MM.1S (cell line): ENCODE measurements around the gene CAPN15.
"Not testable (repeated sequence)": the region's sequence is repeated elsewhere in the genome, so short reads cannot be mapped to it uniquely, and the experiment has no call there.

Experiments used
- DNase-seq: peaks from one replicate; pipeline ENCODE4 v3.0.0-alpha.2; 2015
- H2AFZ ChIP-seq: fragments of 300-600 bp; sonication (generic); 2 replicates; pipeline ENCODE4 v1.6.0; 2016; ENCODE audit warnings: antibody characterized with exemption, low read length
- H3F3A ChIP-seq: fragments of 300-600 bp; sonication (generic); 2 replicates; pipeline ENCODE4 v1.6.1; 2016; ENCODE audit warnings: mild to moderate bottlenecking, antibody characterized with exemption, low read length, moderate library complexity, mixed read lengths; ENCODE audit not compliant: insufficient read depth
- H3K27ac ChIP-seq: fragments of 300-600 bp; sonication (generic); 2 replicates; pipeline ENCODE4 v1.5.1; 2016; ENCODE audit warnings: mild to moderate bottlenecking, low read length
- H3K27me3 ChIP-seq: fragments of 300-600 bp; sonication (generic); replicated peaks from 2 replicates; pipeline ENCODE4 v1.6.0; 2016; ENCODE audit warnings: low read length; ENCODE audit not compliant: insufficient read depth
- H3K36me3 ChIP-seq: fragments of 300-600 bp; sonication (generic); replicated peaks from 2 replicates; pipeline ENCODE4 v1.6.1; 2016; ENCODE audit warnings: mild to moderate bottlenecking, low read length, mixed read lengths; ENCODE audit not compliant: insufficient read depth
- H3K4me1 ChIP-seq: fragments of 300-600 bp; sonication (generic); 2 replicates; pipeline ENCODE4 v1.6.1; 2016; ENCODE audit warnings: low read length, mixed read lengths
- H3K4me2 ChIP-seq: fragments of 300-600 bp; sonication (generic); 2 replicates; pipeline ENCODE4 v1.6.0; 2016; ENCODE audit warnings: low read depth, low read length
- H3K4me3 ChIP-seq: fragments of 300-600 bp; sonication (generic); 2 replicates; pipeline ENCODE4 v1.5.1; 2016; ENCODE audit warnings: low read length, mixed read lengths
- H3K79me2 ChIP-seq: fragments of 300-600 bp; sonication (generic); 2 replicates; pipeline ENCODE4 v1.6.1; 2016; ENCODE audit warnings: mixed run types, low read length, mixed read lengths
- H3K9ac ChIP-seq: fragments of 300-600 bp; sonication (generic); 2 replicates; pipeline ENCODE4 v1.6.1; 2016; ENCODE audit warnings: low read length, mixed read lengths
- H3K9me2 ChIP-seq: fragments of 300-600 bp; sonication (generic); replicated peaks from 2 replicates; pipeline ENCODE4 v1.6.1; 2016; ENCODE audit warnings: mild to moderate bottlenecking, low read length, mixed read lengths; ENCODE audit not compliant: insufficient read depth
- H3K9me3 ChIP-seq: fragments of 300-600 bp; sonication (generic); replicated peaks from 2 replicates; pipeline ENCODE4 v1.6.1; 2016; ENCODE audit warnings: mild to moderate bottlenecking, low read length, mixed read lengths; ENCODE audit not compliant: insufficient read depth
- H4K20me1 ChIP-seq: fragments of 300-600 bp; sonication (generic); 2 replicates; pipeline ENCODE4 v1.6.1; 2016; ENCODE audit warnings: mild to moderate bottlenecking, low read length, moderate library complexity, mixed read lengths; ENCODE audit not compliant: insufficient read depth
- CTCF ChIP-seq: fragments of 300-600 bp; sonication (generic); IDR thresholded peaks from 2 replicates; pipeline ENCODE4 v1.5.1; 2016; ENCODE audit warnings: antibody characterized with exemption, low read length, mixed read lengths
- EZH2 ChIP-seq: fragments of 300-600 bp; sonication (generic); optimal IDR thresholded peaks from 2 replicates; pipeline ENCODE3; 2017; ENCODE audit warnings: low read depth, mild to moderate bottlenecking, antibody characterized with exemption, low read length, mixed read lengths
- EZH2phosphoT487 ChIP-seq: fragments of 300-600 bp; sonication (generic); IDR thresholded peaks from 2 replicates; pipeline ENCODE4 v1.6.1; 2018; ENCODE audit warnings: antibody characterized with exemption, low read length

The CAPN15 gene

GRCh38 chr16:527015-527903 is at the start of gene CAPN15:
Gene CAPN15 (plus strand): TSS chr16:527712. CDS start chr16:546839, 19,127 bp downstream.
- Histone ChIP-seq H3K79me2 (peaks cover 65% of the 10 kb centered on the region), H4K20me1 (peaks cover 6% of the 10 kb centered on the region; the same call in 1 of the 2 replicates), H3K9me2 (no peaks in the 10 kb centered on the region), H3F3A (no peaks in the 10 kb centered on the region), H2AFZ (peak within 1 kb of the TSS; percentile 73), H3K36me3 (no peaks in the 10 kb centered on the region), H3K4me2 (peak within 1 kb of the TSS; percentile 98), H3K9me3 (no peaks in the 10 kb centered on the region), H3K9ac (peak within 1 kb of the TSS; percentile 83), H3K4me3 (peak within 1 kb of the TSS; percentile 88), H3K4me1 (peaks cover 5% of the 10 kb centered on the region; the same call in 1 of the 2 replicates), H3K27ac (peak within 1 kb of the TSS; percentile 80), H3K27me3 (no peaks in the 10 kb centered on the region)
- peak; percentile 88 for DNase-seq
- TF ChIP-seq EZH2: no peak
- no peak for TF ChIP-seq EZH2phosphoT487
- TF ChIP-seq CTCF: no peak

- H3K79me2 ChIP-seq, H3F3A ChIP-seq, H3K9me2 ChIP-seq, H3K36me3 ChIP-seq, DNase-seq, H3K27ac ChIP-seq, H3K4me1 ChIP-seq, H3K27me3 ChIP-seq, H3K4me2 ChIP-seq, H4K20me1 ChIP-seq, H3K9me3 ChIP-seq, H3K4me3 ChIP-seq, H2AFZ ChIP-seq, H3K9ac ChIP-seq: not testable (repeated sequence)
These were observed 49.2 kb upstream of the CAPN15 start for GRCh38 chr16:478287-478686.

- H4K20me1 ChIP-seq: no peaks in the 10 kb centered on the region
These were observed 44.9 kb upstream of the CAPN15 start for GRCh38 chr16:482468-483185.

More at GRCh38 chr16:482468-483185, 44.9 kb upstream of the CAPN15 start:
- Histone ChIP-seq H3K4me1 (no peaks in the 10 kb centered on the region), H3K9me3 (no peaks in the 10 kb centered on the region), H3K36me3 (no peaks in the 10 kb centered on the region), H3F3A (no peaks in the 10 kb centered on the region), H3K9me2 (no peaks in the 10 kb centered on the region), H3K4me3 (no peak overlapping the region), H3K9ac (no peak overlapping the region), H3K79me2 (no peaks in the 10 kb centered on the region), H3K4me2 (no peak overlapping the region), H3K27me3 (no peaks in the 10 kb centered on the region), H3K27ac (no peak overlapping the region), H2AFZ (no peak overlapping the region)
- TF ChIP-seq CTCF (no peak), EZH2phosphoT487 (no peak), EZH2 (no peak)
- DNase-seq: no peak
